Skeletal muscle satellite cell (primary cell): Measurements from ENCODE around the gene C10orf95. TPM values are rescaled to one million over a fixed set of nuclear protein-coding genes. Genes with fewer than 3 reads are reported as not detected.
"Not testable (repeated sequence)": the region's sequence is repeated elsewhere in the genome, so short reads cannot be mapped to it uniquely, and the experiment has no call there.

Experiments
- H3K27me3 ChIP-seq: 2 replicates; pipeline ENCODE4 v1.7.0; 2013; ENCODE audit warnings: low read length; ENCODE audit not compliant: control insufficient read depth, insufficient read depth
- H3K36me3 ChIP-seq: 2 replicates; pipeline ENCODE4 v1.7.0; 2013; ENCODE audit warnings: mild to moderate bottlenecking, control low read depth, low read length; ENCODE audit not compliant: insufficient read depth
- H3K4me1 ChIP-seq: 2 replicates; pipeline ENCODE4 v1.7.0; 2013; ENCODE audit warnings: low read length; ENCODE audit not compliant: control insufficient read depth, insufficient read depth
- H3K4me2 ChIP-seq: 2 replicates; pipeline ENCODE4 v1.7.0; 2013; ENCODE audit warnings: mild to moderate bottlenecking, low read length
- H3K4me3 ChIP-seq: 2 replicates; pipeline ENCODE4 v1.7.0; 2013; ENCODE audit warnings: low read length
- H3K9ac ChIP-seq: 2 replicates; pipeline ENCODE4 v1.7.0; 2013; ENCODE audit warnings: mild to moderate bottlenecking, low read depth, low read length, moderate library complexity
- H3K9me3 ChIP-seq: replicated peaks from 2 replicates; pipeline ENCODE4 v1.7.0; 2013; ENCODE audit warnings: mild to moderate bottlenecking, control low read depth, low read length
- total RNA-seq: library from RNA; depleted of rRNA; stranded (reverse); fragments of >200 nt; gene quantifications from 2 replicates; pipeline ENCODE4 v1.2.3, GENCODE V29; 2012; rRNA removed

The C10orf95 gene
- total RNA-seq: not detected in 2 replicates

- H3K9ac ChIP-seq: peak within 1 kb of the TSS; percentile 65
- H3K36me3 ChIP-seq: no peaks in the 10 kb centered on the region
- H3K27me3 ChIP-seq: no peaks in the 10 kb centered on the region
- H3K9me3 ChIP-seq: no peaks in the 10 kb centered on the region
- H3K4me3 ChIP-seq: peak within 1 kb of the TSS; percentile 94
- H3K4me1 ChIP-seq: peaks cover 39% of the 10 kb centered on the region
- peak within 1 kb of the TSS; percentile 97 for H3K4me2 ChIP-seq
Observed at GRCh38 chr10:102451105-102451969, at the start of gene C10orf95. Gene C10orf95, minus strand, starts transcription at chr10:102451543. Its CDS starts 450 bp downstream, at chr10:102451093.

- not testable (repeated sequence) for H3K36me3 ChIP-seq, H3K9me3 ChIP-seq, H3K27me3 ChIP-seq
- H3K4me3 ChIP-seq: peak overlapping the region; percentile 75
- peak overlapping the region; percentile 76 for H3K4me2 ChIP-seq
- H3K4me1 ChIP-seq: peaks cover 18% of the 10 kb centered on the region
- H3K9ac ChIP-seq: peak overlapping the region; percentile 94
Observed at GRCh38 chr10:102500686-102501085, 49.3 kb upstream of the C10orf95 start.

GRCh38 chr10:102499356-102499755, 48.0 kb upstream of the C10orf95 start:
- no peak overlapping the region for H3K4me2 ChIP-seq
- no peaks in the 10 kb centered on the region for H3K9me3 ChIP-seq
- no peaks in the 10 kb centered on the region for H3K27me3 ChIP-seq
- H3K9ac ChIP-seq: no peak overlapping the region
- no peak overlapping the region for H3K4me3 ChIP-seq
- H3K4me1 ChIP-seq: peaks cover 9% of the 10 kb centered on the region
- H3K36me3 ChIP-seq: peaks cover 2% of the 10 kb centered on the region

- H3K4me2 ChIP-seq: no peak overlapping the region
Observed at GRCh38 chr10:102497545-102497944, 46.2 kb upstream of the C10orf95 start.

GRCh38 chr10:102493771-102494170, 42.4 kb upstream of the C10orf95 start:
- H3K4me1 ChIP-seq: peaks cover 7% of the 10 kb centered on the region
- no peak overlapping the region for H3K4me2 ChIP-seq
- H3K4me3 ChIP-seq: no peak overlapping the region
- H3K36me3 ChIP-seq: peaks cover 18% of the 10 kb centered on the region
- no peaks in the 10 kb centered on the region for H3K27me3 ChIP-seq
- H3K9me3 ChIP-seq: no peaks in the 10 kb centered on the region
- no peak overlapping the region for H3K9ac ChIP-seq

More at GRCh38 chr10:102497545-102497944, 46.2 kb upstream of the C10orf95 start:
- H3K4me1 ChIP-seq: peaks cover 12% of the 10 kb centered on the region
- H3K4me3 ChIP-seq: no peak overlapping the region
- H3K9me3 ChIP-seq: no peaks in the 10 kb centered on the region
- H3K27me3 ChIP-seq: no peaks in the 10 kb centered on the region
- H3K9ac ChIP-seq: no peak overlapping the region
- H3K36me3 ChIP-seq: peaks cover 3% of the 10 kb centered on the region

- Histone ChIP-seq H3K4me2 (no peak overlapping the region), H3K9me3 (no peaks in the 10 kb centered on the region), H3K27me3 (no peaks in the 10 kb centered on the region), H3K4me3 (no peak overlapping the region), H3K9ac (no peak overlapping the region), H3K36me3 (peaks cover 26% of the 10 kb centered on the region), H3K4me1 (peaks cover 7% of the 10 kb centered on the region)
Observed at GRCh38 chr10:102492983-102493382, 41.6 kb upstream of the C10orf95 start.

- H3K4me3 ChIP-seq: no peak overlapping the region
- no peak overlapping the region for H3K9ac ChIP-seq
- peaks cover 28% of the 10 kb centered on the region for H3K36me3 ChIP-seq
- H3K4me2 ChIP-seq: no peak overlapping the region
- H3K9me3 ChIP-seq: no peaks in the 10 kb centered on the region
- H3K27me3 ChIP-seq: no peaks in the 10 kb centered on the region
- peaks cover 7% of the 10 kb centered on the region for H3K4me1 ChIP-seq
Observed at GRCh38 chr10:102492344-102492939, 41.1 kb upstream of the C10orf95 start.

- Histone ChIP-seq H3K9me3 (no peaks in the 10 kb centered on the region), H3K4me2 (no peak overlapping the region), H3K4me3 (no peak overlapping the region), H3K36me3 (peaks cover 33% of the 10 kb centered on the region), H3K4me1 (peaks cover 7% of the 10 kb centered on the region), H3K27me3 (no peaks in the 10 kb centered on the region), H3K9ac (no peak overlapping the region)
Observed at GRCh38 chr10:102491136-102491535, 39.8 kb upstream of the C10orf95 start.

GRCh38 chr10:102485093-102485784, 33.9 kb upstream of the C10orf95 start:
- Histone ChIP-seq H3K9me3 (no peaks in the 10 kb centered on the region), H3K36me3 (peaks cover 75% of the 10 kb centered on the region), H3K4me1 (no peaks in the 10 kb centered on the region), H3K4me2 (no peak overlapping the region), H3K9ac (no peak overlapping the region), H3K4me3 (no peak overlapping the region), H3K27me3 (no peaks in the 10 kb centered on the region)

GRCh38 chr10:102484021-102484420, 32.7 kb upstream of the C10orf95 start:
- Histone ChIP-seq H3K36me3 (peaks cover 85% of the 10 kb centered on the region), H3K4me2 (no peak overlapping the region), H3K9ac (no peak overlapping the region), H3K27me3 (no peaks in the 10 kb centered on the region), H3K4me3 (no peak overlapping the region), H3K9me3 (no peaks in the 10 kb centered on the region), H3K4me1 (no peaks in the 10 kb centered on the region)

GRCh38 chr10:102480396-102480795, 29.1 kb upstream of the C10orf95 start:
- H3K36me3 ChIP-seq: peaks cover 67% of the 10 kb centered on the region

More at GRCh38 chr10:102480396-102480795, 29.1 kb upstream of the C10orf95 start:
- Histone ChIP-seq H3K9me3 (no peaks in the 10 kb centered on the region), H3K27me3 (no peaks in the 10 kb centered on the region), H3K4me3 (no peak overlapping the region), H3K4me1 (no peaks in the 10 kb centered on the region), H3K9ac (no peak overlapping the region), H3K4me2 (no peak overlapping the region)
